GM21381 (cell line): ENCODE data around the gene C2orf80.
"Not testable (repeated sequence)": the region's sequence is repeated elsewhere in the genome, so short reads cannot be mapped to it uniquely, and the experiment has no call there.

Experiments
- ATAC-seq: cut with Tn5 transposase; IDR thresholded peaks from one replicate; pipeline ENCODE4 v1.9.1; 2021; ENCODE audit warnings: mild to moderate bottlenecking, moderate library complexity; ENCODE audit not compliant: unreplicated experiment

The C2orf80 gene

GRCh38 chr2:208179028-208179609 is 10.7 kb downstream of the C2orf80 start:
- ATAC-seq, result no peak

- ATAC-seq, result no peak
Observed at GRCh38 chr2:208175840-208176153, 14.0 kb downstream of the C2orf80 start.

- peak; percentile 97 for ATAC-seq
Observed at GRCh38 chr2:208175069-208175839, 14.6 kb downstream of the C2orf80 start.

GRCh38 chr2:208174144-208174543 is 15.7 kb downstream of the C2orf80 start:
- no peak for ATAC-seq

GRCh38 chr2:208172125-208172524 is 17.7 kb downstream of the C2orf80 start:
- ATAC-seq, result no peak

- ATAC-seq, result no peak
Observed at GRCh38 chr2:208164951-208165755, 24.7 kb downstream of the C2orf80 start.

- ATAC-seq, result no peak
Observed at GRCh38 chr2:208163489-208163888, 26.3 kb downstream of the C2orf80 start, which contains the start of gene CRYGA. TSS of gene CRYGA (minus strand) at chr2:208163589. CDS start at chr2:208163556, 33 bp downstream.

- no peak for ATAC-seq
Observed at GRCh38 chr2:208156439-208156838, 33.4 kb downstream of the C2orf80 start.

- ATAC-seq, result no peak
Observed at GRCh38 chr2:208153156-208153555, 36.7 kb downstream of the C2orf80 start.

- no peak for ATAC-seq
Observed at GRCh38 chr2:208150956-208151355, 38.9 kb downstream of the C2orf80 start.

- ATAC-seq, result no peak
Observed at GRCh38 chr2:208150094-208150493, 39.7 kb downstream of the C2orf80 start.

- no peak for ATAC-seq
Observed at GRCh38 chr2:208148803-208149202, 41.0 kb downstream of the C2orf80 start.

GRCh38 chr2:208147759-208148158 is 42.1 kb downstream of the C2orf80 start:
- ATAC-seq, result no peak

GRCh38 chr2:208147008-208147407 is 42.8 kb downstream of the C2orf80 start:
- no peak for ATAC-seq

- ATAC-seq, result no peak
Observed at GRCh38 chr2:208146006-208146405, 43.8 kb downstream of the C2orf80 start, which contains the start of gene CRYGB. TSS of gene CRYGB (minus strand) at chr2:208146158. CDS start at chr2:208146120, 38 bp downstream.

GRCh38 chr2:208142925-208143799 is 46.7 kb downstream of the C2orf80 start:
- ATAC-seq, result no peak

GRCh38 chr2:208142240-208142924 is 47.4 kb downstream of the C2orf80 start:
- ATAC-seq, result no peak

- no peak for ATAC-seq
Observed at GRCh38 chr2:208139447-208139846, 50.4 kb downstream of the C2orf80 start.

- not testable (repeated sequence) for ATAC-seq
Observed at GRCh38 chr2:208138334-208138733, 51.5 kb downstream of the C2orf80 start.

- no peak for ATAC-seq
Observed at GRCh38 chr2:208136716-208137094, 53.1 kb downstream of the C2orf80 start.
